Measurements from ENCODE around the gene FAM163B. TPM values are rescaled to one million over a fixed set of nuclear protein-coding genes. Genes with fewer than 3 reads are reported as not detected.

FAM163B gene
- total RNA-seq, 6 donors from 2014 or later, result not detected

DNA sequence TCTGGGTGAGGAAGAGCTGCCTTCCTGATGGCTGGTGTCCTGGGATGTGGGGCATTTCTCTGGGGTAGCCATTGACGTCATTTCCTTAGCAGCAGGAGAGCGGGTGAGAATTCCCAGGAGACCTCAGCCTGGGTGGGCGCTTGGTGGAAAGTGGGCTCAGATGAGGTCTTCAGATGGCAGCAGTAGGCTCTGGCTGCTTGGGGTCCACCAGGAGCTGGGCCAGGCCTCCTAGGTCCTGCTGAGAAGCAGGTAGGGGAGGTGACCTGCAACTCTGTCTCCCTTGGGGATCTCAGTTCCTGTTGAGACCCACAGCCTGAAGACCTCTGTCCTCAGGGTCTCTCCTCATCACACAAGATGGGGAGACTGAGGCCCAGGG, 31.5 kb downstream of the FAM163B start:
- no peak for TF ChIP-seq EP300 (IDR thresholded peaks at IDR 0.05)
- ATAC-seq (ENCODE audit: low FRiP score in 2 of 2) (no peak), DNase-seq (no peak)
- 96% methylated on average over 3 of the region's 3 CpGs; no CpG with 5 or more reads in 1 of the 2 donors for WGBS, 2 donors
- Histone ChIP-seq H3K27ac (peak overlapping the region in 2 of 4 donors; percentile 17 to 24), H3K4me3 (no peak overlapping the region), H3K36me3 (peaks cover 0 to 6% (median 3%) of the 10 kb centered on the region in 4 donors), H3K27me3 (no peaks in the 10 kb centered on the region), H3K4me1 (peaks cover 9 to 29% (median 27%) of the 10 kb centered on the region in 4 donors), H3K9me3 (no peaks in the 10 kb centered on the region)

DNA sequence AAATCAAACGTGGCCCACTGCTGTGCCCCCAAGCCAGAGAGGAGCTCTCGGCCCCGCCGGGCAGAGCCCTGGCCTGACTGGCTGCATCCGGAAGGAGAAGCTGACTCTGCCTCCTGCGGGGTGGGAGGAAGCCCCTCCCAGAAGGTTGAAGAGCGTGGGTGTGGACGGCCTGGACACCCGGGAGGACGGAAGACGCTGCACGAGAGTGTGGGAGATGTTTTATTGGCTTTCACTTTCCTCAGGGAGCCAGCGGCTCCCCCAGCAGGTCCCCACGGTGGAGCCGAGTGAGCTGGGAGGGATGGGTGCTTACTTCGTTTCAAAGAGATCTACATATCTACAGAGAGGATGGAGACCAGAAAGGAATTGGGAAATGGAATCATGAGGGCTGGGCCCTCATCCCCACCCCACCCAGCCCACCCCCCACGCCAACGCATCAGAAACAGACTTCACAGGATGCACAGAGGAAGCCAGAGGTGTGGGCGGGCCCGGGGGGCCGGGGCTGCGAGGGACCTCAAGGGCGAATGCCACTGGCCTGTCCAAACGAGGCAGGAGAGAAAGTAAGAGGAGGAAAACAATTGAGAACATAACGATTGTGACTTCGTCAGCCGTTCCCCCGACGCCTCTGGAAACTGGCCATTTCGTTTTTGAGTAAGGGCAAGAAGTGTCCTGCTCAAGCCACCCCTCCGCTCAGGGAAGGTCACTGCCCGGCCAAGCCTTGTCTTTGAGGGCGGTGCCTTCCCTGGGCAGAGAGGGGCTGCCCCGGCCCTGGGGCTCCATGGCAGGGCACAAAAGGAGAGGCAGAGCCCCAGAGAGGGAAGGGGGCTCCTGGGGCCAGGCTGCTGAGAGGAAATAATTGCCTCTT, 32.1 kb downstream of the FAM163B start:
- DNase-seq (peak in 1 of 2 donors; percentile 78), ATAC-seq (ENCODE audit: low FRiP score in 2 of 2) (no peak)
- WGBS, 2 donors, result 45 to 50% methylated on average over 26 to 34 of the region's 34 CpGs
- H3K4me3 ChIP-seq, result no peak overlapping the region
- peaks cover 0 to 6% (median 3%) of the 10 kb centered on the region in 4 donors for H3K36me3 ChIP-seq
- H3K27me3 ChIP-seq, result no peaks in the 10 kb centered on the region
- TF ChIP-seq POLR2A (IDR thresholded peaks at IDR 0.05) (no peak), CTCF (IDR thresholded peaks at IDR 0.05) (no peak), EP300 (IDR thresholded peaks at IDR 0.05) (no peak), POLR2AphosphoS5 (IDR thresholded peaks at IDR 0.05) (peak in 1 of 2 donors; percentile 12)
- no peaks in the 10 kb centered on the region for H3K9me3 ChIP-seq
- H3K27ac ChIP-seq, result peak overlapping the region in 2 of 4 donors; percentile 17 to 24
- H3K4me1 ChIP-seq, result peaks cover 15 to 34% (median 31%) of the 10 kb centered on the region in 4 donors

DNA sequence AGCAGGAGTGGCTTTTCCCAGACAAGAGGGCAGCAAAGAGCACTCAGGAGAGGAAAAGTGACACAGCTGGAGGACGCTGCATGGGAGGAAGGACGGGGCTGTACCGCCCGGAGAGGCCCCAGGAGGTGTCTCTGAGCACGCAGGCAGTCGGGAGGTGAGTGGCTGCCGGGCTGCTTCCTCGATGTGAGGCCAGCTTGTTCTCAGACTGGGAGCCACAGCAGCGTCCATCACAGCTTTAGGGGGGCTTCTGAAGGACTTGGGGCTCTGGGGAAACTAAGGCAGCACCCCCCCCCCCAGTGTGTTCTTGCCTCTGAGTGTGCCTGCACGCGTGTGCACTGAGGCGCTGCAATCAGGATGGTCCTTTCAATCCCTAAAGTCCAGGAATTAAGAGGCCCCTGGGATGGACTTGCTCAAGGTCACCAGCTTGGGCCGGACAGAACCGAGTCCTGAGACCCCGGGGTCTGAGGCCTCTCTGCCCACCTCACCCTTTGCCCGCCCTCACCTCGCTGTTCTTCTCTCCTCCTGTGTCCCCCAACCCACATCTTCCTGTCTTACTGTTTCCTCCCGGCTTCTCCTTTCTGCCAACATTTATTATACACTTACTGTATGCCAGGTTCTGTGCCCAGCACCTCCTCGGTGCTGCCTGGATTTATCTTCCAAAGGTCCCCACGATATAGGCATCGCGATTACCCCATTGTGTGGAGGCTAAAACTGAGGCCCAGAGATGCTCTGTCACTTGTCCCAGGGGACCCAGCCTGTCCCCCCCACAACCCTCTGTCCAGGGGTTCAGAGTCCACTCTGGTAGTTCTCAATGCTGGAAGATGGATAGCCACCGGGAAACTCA, 32.9 kb downstream of the FAM163B start:
- DNase-seq, result peak in 1 of 2 donors; percentile 43
- ATAC-seq (ENCODE audit: low FRiP score in 2 of 2), result no peak
- Histone ChIP-seq H3K27me3 (no peaks in the 10 kb centered on the region), H3K27ac (no peak overlapping the region), H3K4me3 (no peak overlapping the region), H3K9me3 (no peaks in the 10 kb centered on the region), H3K4me1 (peaks cover 22 to 41% (median 27%) of the 10 kb centered on the region in 4 donors), H3K36me3 (peaks cover 0 to 6% (median 3%) of the 10 kb centered on the region in 4 donors)
- no peak for TF ChIP-seq CTCF (IDR thresholded peaks at IDR 0.05)
- no peak for TF ChIP-seq POLR2AphosphoS5 (IDR thresholded peaks at IDR 0.05)
- 52 to 74% methylated on average over 22 to 23 of the region's 23 CpGs for WGBS, 2 donors

DNA sequence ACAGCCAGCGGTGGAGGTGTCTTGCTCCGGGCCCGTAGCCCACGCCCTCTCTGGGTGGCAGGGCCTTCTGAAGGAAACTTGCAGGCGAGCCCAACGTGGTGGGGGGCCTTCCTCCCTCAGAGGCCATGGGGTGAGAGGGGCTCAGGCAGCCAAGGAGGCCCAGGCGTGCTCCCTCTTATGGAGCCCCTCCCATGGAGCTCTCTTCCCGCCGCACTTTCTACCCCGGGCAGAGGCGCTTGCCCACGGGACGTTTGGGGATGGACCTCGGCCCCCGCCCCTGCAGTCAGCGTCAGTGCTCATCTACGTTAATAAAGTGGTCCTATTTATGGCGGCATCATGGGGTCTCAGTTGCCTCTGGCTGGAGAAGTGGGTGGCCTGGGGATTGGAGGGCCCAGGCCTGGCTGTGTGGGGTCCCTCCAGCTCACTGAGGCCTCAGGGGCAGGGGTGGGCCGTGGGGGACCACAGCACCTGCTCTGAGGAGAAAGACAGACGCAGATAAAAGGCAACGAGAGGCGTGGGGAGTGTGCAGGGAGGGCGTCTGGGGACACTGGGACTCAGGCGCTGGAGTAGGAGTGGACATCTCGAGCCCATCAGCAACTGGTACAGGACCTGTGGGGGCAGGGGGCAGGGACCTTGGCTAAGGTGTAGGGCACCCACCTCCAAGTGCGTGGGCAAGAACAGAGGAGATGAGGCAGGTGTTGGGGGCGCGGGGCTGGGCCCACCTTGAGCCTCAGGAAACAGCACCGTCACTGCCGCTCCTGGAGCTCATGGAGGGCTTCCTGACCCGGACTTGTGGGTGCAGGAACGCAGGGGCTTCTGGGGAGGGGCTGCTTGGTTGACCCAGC, 33.8 kb downstream of the FAM163B start:
- TF ChIP-seq EP300 (IDR thresholded peaks at IDR 0.05), result no peak
- DNase-seq (peak in 1 of 2 donors; percentile 63), ATAC-seq (ENCODE audit: low FRiP score in 2 of 2) (no peak)
- no peaks in the 10 kb centered on the region for H3K9me3 ChIP-seq
- no peak overlapping the region for H3K27ac ChIP-seq
- peaks cover 0 to 6% (median 3%) of the 10 kb centered on the region in 4 donors for H3K36me3 ChIP-seq
- H3K4me1 ChIP-seq, result peaks cover 27 to 41% (median 27%) of the 10 kb centered on the region in 4 donors
- 88 to 91% methylated on average over 26 to 30 of the region's 32 CpGs for WGBS, 2 donors
- no peaks in the 10 kb centered on the region for H3K27me3 ChIP-seq
- H3K4me3 ChIP-seq, result no peak overlapping the region

- Histone ChIP-seq H3K27ac (no peak overlapping the region), H3K27me3 (no peaks in the 10 kb centered on the region), H3K9me3 (no peaks in the 10 kb centered on the region), H3K4me1 (peaks cover 27 to 41% (median 32%) of the 10 kb centered on the region in 4 donors), H3K4me3 (no peak overlapping the region), H3K36me3 (peaks cover 0 to 6% (median 3%) of the 10 kb centered on the region in 4 donors)
- ATAC-seq (ENCODE audit: low FRiP score in 2 of 2) (no peak), DNase-seq (peak in 1 of 2 donors; percentile 76)
- WGBS, 2 donors, result 60 to 97% methylated on average over 1 to 13 of the region's 17 CpGs
- TF ChIP-seq CTCF (IDR thresholded peaks at IDR 0.05), result no peak
- TF ChIP-seq POLR2AphosphoS5 (IDR thresholded peaks at IDR 0.05), result no peak
- no peak for TF ChIP-seq EP300 (IDR thresholded peaks at IDR 0.05)
- no peak for TF ChIP-seq POLR2A (IDR thresholded peaks at IDR 0.05)
These were observed 34.4 kb downstream of the FAM163B start for GRCh38 chr9:133574771-133575170.
